CD4-positive, alpha-beta T cell (primary cell): ENCODE results near the gene CYBA. TPM values are rescaled to one million over a fixed set of nuclear protein-coding genes. Genes with fewer than 3 reads are reported as not detected.

Experiments
- ATAC-seq: fragments of 200-7000 bp; cut with Tn5 transposase; one replicate; pipeline ENCODE4 v1.10.0; 2022; ENCODE audit warnings: mild to moderate bottlenecking; ENCODE audit not compliant: poor library complexity
- CTCF ChIA-PET: fragments of 350-600 bp; sonication (Branson Sonifier 250); formaldehyde crosslinking; loops from one replicate; lab custom pipeline; 2021; ENCODE audit warnings: antibody characterized with exemption, inconsistent platforms; lab: Charles Lee
- POLR2A ChIA-PET: fragments of 350-600 bp; sonication (Branson Sonifier 250); formaldehyde crosslinking; loops from one replicate; lab custom pipeline; 2021; ENCODE audit warnings: antibody characterized with exemption, inconsistent platforms; lab: Charles Lee
- DNase-seq, 14 experiments: peaks; one replicate each; pipeline ENCODE4 v3.0.0-alpha.2; 2013 to 2020; ENCODE audit warnings: mixed read lengths in 2 of 14
- H3K27ac ChIP-seq, 2 donors: one replicate each; pipeline versions ENCODE4 v1.5.1 to v1.7.0; 2013; ENCODE audit warnings: low read length in 2 of 2, low read depth in 1 of 2, mild to moderate bottlenecking in 1 of 2
- H3K27me3 ChIP-seq, 2 experiments: 1 replicate in 1 of 2; 2 replicates in 1 of 2; pipeline versions ENCODE4 v1.6.1 to v1.7.0; 2013; ENCODE audit warnings: low read length in 2 of 2, control low read depth in 1 of 2, mild to moderate bottlenecking in 1 of 2, moderate library complexity in 1 of 2; ENCODE audit not compliant: insufficient read depth in 2 of 2, control insufficient read depth in 1 of 2
- H3K36me3 ChIP-seq: one replicate; pipeline ENCODE4 v1.6.1; 2013; ENCODE audit warnings: low read length, control low read depth; ENCODE audit not compliant: insufficient read depth
- H3K4me1 ChIP-seq: one replicate; pipeline ENCODE4 v1.6.1; 2013; ENCODE audit warnings: low read length, control low read depth; ENCODE audit not compliant: insufficient read depth
- H3K4me3 ChIP-seq: one replicate; pipeline ENCODE4 v1.5.1; 2013; ENCODE audit warnings: mild to moderate bottlenecking, low read length, moderate library complexity
- H3K9me3 ChIP-seq, 2 experiments: 1 replicate in 1 of 2; 2 replicates in 1 of 2; pipeline versions ENCODE4 v1.6.1 to v1.7.0; 2013; ENCODE audit warnings: low read length in 2 of 2, mild to moderate bottlenecking in 2 of 2, control low read depth in 1 of 2, moderate library complexity in 1 of 2; ENCODE audit not compliant: control insufficient read depth in 1 of 2, insufficient read depth in 1 of 2
- H3K27ac Mint-ChIP-seq: one replicate; pipeline ENCODE4 v1.8.0; 2020; ENCODE audit warnings: mixed read lengths
- H3K27me3 Mint-ChIP-seq: one replicate; pipeline ENCODE4 v1.8.0; 2021; ENCODE audit warnings: mixed read lengths
- H3K36me3 Mint-ChIP-seq: one replicate; pipeline ENCODE4 v1.8.0; 2021; ENCODE audit warnings: low read depth, mixed read lengths
- H3K4me1 Mint-ChIP-seq: one replicate; pipeline ENCODE4 v1.8.0; 2021; ENCODE audit warnings: low read depth, mixed read lengths
- H3K4me3 Mint-ChIP-seq: one replicate; pipeline ENCODE4 v1.8.0; 2020; ENCODE audit warnings: mild to moderate bottlenecking, mixed read lengths
- H3K9me3 Mint-ChIP-seq: one replicate; pipeline ENCODE4 v1.8.0; 2020; ENCODE audit warnings: mixed read lengths
- intact Hi-C, 2 experiments: fragments of 100-400 bp; cut with DNase I in 1 of 2; cut with micrococcal nuclease in 1 of 2; formaldehyde crosslinking; loops; one replicate each; pipeline versions ENCODE4 v1.15.1 to v1.9.0; 2023 to 2025; cut with DNase I, micrococcal nuclease
- total RNA-seq, 174 experiments: library from RNA in 2 of 174; stranded (reverse) in 2 of 174; gene quantifications; one replicate each; pipeline ENCODE4 v1.2.3 and lab custom pipeline; 2021 to 2026
- TF ChIP-seq, protein P1 (sequence below): fragments of 200-600 bp; IDR thresholded peaks from one replicate; pipeline ENCODE4 v1.8.0; 2022; ENCODE audit warnings: antibody characterized with exemption, mild to moderate bottlenecking

Gene CYBA
- total RNA-seq, 2 experiments from 2014 or later: 292 to 294 TPM

DNA sequence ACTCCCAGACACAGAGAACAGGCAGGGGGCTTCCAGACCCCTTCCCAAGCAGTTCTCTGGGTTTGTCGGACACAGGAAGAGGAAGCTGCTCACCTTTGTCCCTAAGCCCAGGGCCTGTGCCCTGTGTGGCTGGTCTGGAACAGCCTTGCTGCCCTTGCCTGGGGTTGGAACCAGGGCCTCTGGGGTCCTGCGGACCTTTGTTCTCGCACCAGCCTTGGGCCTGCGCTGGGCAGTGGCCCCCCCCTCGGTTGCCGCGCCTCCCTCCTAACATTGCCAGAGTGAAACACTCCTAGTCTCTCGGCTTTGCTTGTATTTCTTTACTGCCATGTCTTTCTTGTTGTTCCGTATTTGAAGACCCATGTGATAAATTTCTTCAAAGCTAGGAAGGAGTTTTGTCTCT lies 21.0 kb downstream of the CYBA start:
- H3K27me3 Mint-ChIP-seq: no peaks in the 10 kb centered on the region
- H3K27ac ChIP-seq: no peak overlapping the region
- POLR2A ChIA-PET: interaction anchor here (1.4 kb wide), 1 partner anchor 74 kb away, joined by 3 read pairs; no protein-coding TSS in a partner anchor
- H3K36me3 ChIP-seq: peaks cover 59% of the 10 kb centered on the region
- no peak overlapping the region for H3K4me3 ChIP-seq
- no peak overlapping the region for H3K27ac Mint-ChIP-seq
- no peak overlapping the region for H3K4me3 Mint-ChIP-seq
- DNase-seq (no peak), ATAC-seq (no peak)
- H3K4me1 Mint-ChIP-seq: no peaks in the 10 kb centered on the region
- intact Hi-C loops: loop anchor here in 1 of 2 experiments (5.0 to 10.0 kb wide), 2 partner anchors 45 to 72 kb away; no protein-coding TSS in a partner anchor
- TF ChIP-seq, protein P1, sequence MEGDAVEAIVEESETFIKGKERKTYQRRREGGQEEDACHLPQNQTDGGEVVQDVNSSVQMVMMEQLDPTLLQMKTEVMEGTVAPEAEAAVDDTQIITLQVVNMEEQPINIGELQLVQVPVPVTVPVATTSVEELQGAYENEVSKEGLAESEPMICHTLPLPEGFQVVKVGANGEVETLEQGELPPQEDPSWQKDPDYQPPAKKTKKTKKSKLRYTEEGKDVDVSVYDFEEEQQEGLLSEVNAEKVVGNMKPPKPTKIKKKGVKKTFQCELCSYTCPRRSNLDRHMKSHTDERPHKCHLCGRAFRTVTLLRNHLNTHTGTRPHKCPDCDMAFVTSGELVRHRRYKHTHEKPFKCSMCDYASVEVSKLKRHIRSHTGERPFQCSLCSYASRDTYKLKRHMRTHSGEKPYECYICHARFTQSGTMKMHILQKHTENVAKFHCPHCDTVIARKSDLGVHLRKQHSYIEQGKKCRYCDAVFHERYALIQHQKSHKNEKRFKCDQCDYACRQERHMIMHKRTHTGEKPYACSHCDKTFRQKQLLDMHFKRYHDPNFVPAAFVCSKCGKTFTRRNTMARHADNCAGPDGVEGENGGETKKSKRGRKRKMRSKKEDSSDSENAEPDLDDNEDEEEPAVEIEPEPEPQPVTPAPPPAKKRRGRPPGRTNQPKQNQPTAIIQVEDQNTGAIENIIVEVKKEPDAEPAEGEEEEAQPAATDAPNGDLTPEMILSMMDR: no peak
- H3K36me3 Mint-ChIP-seq: peaks cover 55% of the 10 kb centered on the region
- H3K9me3 Mint-ChIP-seq: no peaks in the 10 kb centered on the region
- H3K4me1 ChIP-seq: peaks cover 26% of the 10 kb centered on the region
- H3K27me3 ChIP-seq: no peaks in the 10 kb centered on the region
- CTCF ChIA-PET: no interaction called here
- H3K9me3 ChIP-seq: no peaks in the 10 kb centered on the region

- Mint-ChIP-seq H3K27me3 (no peaks in the 10 kb centered on the region), H3K36me3 (peaks cover 65% of the 10 kb centered on the region), H3K4me1 (no peaks in the 10 kb centered on the region), H3K4me3 (no peak overlapping the region), H3K9me3 (no peaks in the 10 kb centered on the region), H3K27ac (no peak overlapping the region)
- DNase-seq (no peak), ATAC-seq (no peak)
- ChIA-PET CTCF (interaction anchor here (0.6 kb wide), 1 partner anchor 8 kb away, joined by 3 read pairs; no protein-coding TSS in a partner anchor), POLR2A (interaction anchor here (1.4 kb wide), 1 partner anchor 75 kb away, joined by 3 read pairs; no protein-coding TSS in a partner anchor)
- TF ChIP-seq, protein P1: peak; percentile 21
- H3K27ac ChIP-seq: no peak overlapping the region
- no peaks in the 10 kb centered on the region for H3K9me3 ChIP-seq
- intact Hi-C loops: no loop called here
- H3K36me3 ChIP-seq: peaks cover 72% of the 10 kb centered on the region
- H3K4me1 ChIP-seq: peaks cover 13% of the 10 kb centered on the region
- no peak overlapping the region for H3K4me3 ChIP-seq
- no peaks in the 10 kb centered on the region for H3K27me3 ChIP-seq
Measured at GRCh38 chr16:88628512-88628974, 22.3 kb downstream of the CYBA start.

- Mint-ChIP-seq H3K9me3 (no peaks in the 10 kb centered on the region), H3K4me1 (no peaks in the 10 kb centered on the region), H3K36me3 (peaks cover 72% of the 10 kb centered on the region), H3K4me3 (no peak overlapping the region), H3K27me3 (no peaks in the 10 kb centered on the region), H3K27ac (peak overlapping the region; percentile 24)
- CTCF ChIA-PET: no interaction called here
- no peak overlapping the region for H3K27ac ChIP-seq
- POLR2A ChIA-PET: no interaction called here
- ATAC-seq (no peak), DNase-seq (no peak)
- no peak overlapping the region for H3K4me3 ChIP-seq
- no peaks in the 10 kb centered on the region for H3K27me3 ChIP-seq
- H3K4me1 ChIP-seq: peaks cover 8% of the 10 kb centered on the region
- H3K9me3 ChIP-seq: no peaks in the 10 kb centered on the region
- peaks cover 80% of the 10 kb centered on the region for H3K36me3 ChIP-seq
- TF ChIP-seq, protein P1: no peak
- intact Hi-C loops: no loop called here
Measured at GRCh38 chr16:88627531-88628411, 23.1 kb downstream of the CYBA start.
